AG10803 (cell line): ENCODE measurements around the gene CACYBP.

Experiments used
- DNase-seq: peaks from one replicate; pipeline ENCODE4 v3.0.0; 2010; ENCODE audit warnings: low read depth
- H3K4me3 ChIP-seq: 2 replicates; pipeline ENCODE4 v1.5.1; 2011; ENCODE audit warnings: mild to moderate bottlenecking, low read length, control low read depth
- TF ChIP-seq, protein P1 (sequence below): conservative IDR thresholded peaks from 2 replicates; pipeline ENCODE4 v1.5.1; 2011; ENCODE audit warnings: mild to moderate bottlenecking, low read length, control low read depth, inconsistent platforms

The CACYBP gene

GRCh38 chr1:174957829-174958228 is 41.9 kb upstream of the CACYBP start:
- TF ChIP-seq, protein P1, sequence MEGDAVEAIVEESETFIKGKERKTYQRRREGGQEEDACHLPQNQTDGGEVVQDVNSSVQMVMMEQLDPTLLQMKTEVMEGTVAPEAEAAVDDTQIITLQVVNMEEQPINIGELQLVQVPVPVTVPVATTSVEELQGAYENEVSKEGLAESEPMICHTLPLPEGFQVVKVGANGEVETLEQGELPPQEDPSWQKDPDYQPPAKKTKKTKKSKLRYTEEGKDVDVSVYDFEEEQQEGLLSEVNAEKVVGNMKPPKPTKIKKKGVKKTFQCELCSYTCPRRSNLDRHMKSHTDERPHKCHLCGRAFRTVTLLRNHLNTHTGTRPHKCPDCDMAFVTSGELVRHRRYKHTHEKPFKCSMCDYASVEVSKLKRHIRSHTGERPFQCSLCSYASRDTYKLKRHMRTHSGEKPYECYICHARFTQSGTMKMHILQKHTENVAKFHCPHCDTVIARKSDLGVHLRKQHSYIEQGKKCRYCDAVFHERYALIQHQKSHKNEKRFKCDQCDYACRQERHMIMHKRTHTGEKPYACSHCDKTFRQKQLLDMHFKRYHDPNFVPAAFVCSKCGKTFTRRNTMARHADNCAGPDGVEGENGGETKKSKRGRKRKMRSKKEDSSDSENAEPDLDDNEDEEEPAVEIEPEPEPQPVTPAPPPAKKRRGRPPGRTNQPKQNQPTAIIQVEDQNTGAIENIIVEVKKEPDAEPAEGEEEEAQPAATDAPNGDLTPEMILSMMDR, result no peak
- DNase-seq, result no peak
- no peak overlapping the region for H3K4me3 ChIP-seq

DNA sequence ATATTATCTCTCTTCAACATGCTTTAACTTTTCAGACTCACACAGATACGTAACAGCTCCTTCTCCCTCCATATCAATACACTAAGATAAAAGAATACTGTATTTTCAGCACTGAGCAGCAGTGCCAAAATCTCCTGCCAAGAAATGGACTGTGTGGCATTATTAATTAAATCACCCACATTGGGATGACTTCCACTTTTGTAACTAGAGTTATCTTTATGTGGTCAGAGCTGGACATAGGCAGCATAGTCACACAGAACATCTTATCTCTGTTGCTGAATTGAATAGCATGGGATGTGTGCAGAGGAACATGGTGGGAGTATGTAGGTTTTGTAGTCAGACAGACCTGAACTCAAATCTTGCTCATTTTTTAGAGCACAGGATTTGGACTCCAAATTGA is 41.4 kb upstream of the CACYBP start:
- no peak for DNase-seq
- TF ChIP-seq, protein P1, result no peak
- H3K4me3 ChIP-seq, result no peak overlapping the region

DNA sequence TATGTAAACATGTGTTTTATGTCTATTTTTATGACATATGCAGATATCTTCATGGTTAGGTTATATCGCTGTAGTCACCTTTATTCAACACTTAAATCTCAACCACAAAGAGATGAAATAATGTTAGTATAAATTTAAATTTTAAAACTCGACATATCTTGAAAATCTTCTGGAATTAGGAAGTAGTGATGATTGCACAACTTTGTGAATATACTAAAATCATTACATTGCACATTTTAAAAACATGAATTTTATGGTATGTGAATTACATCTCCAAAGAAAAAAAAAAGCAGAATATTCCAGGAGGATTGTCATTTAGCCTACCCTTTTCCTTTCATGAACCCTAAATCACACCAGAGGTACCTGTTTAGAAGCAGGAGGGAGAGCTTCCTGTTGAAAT is 39.4 kb upstream of the CACYBP start:
- TF ChIP-seq, protein P1, result no peak
- no peak for DNase-seq
- no peak overlapping the region for H3K4me3 ChIP-seq

GRCh38 chr1:174963529-174964125 is 36.1 kb upstream of the CACYBP start:
- no peak overlapping the region for H3K4me3 ChIP-seq
- no peak for DNase-seq
- TF ChIP-seq, protein P1, result no peak

DNA sequence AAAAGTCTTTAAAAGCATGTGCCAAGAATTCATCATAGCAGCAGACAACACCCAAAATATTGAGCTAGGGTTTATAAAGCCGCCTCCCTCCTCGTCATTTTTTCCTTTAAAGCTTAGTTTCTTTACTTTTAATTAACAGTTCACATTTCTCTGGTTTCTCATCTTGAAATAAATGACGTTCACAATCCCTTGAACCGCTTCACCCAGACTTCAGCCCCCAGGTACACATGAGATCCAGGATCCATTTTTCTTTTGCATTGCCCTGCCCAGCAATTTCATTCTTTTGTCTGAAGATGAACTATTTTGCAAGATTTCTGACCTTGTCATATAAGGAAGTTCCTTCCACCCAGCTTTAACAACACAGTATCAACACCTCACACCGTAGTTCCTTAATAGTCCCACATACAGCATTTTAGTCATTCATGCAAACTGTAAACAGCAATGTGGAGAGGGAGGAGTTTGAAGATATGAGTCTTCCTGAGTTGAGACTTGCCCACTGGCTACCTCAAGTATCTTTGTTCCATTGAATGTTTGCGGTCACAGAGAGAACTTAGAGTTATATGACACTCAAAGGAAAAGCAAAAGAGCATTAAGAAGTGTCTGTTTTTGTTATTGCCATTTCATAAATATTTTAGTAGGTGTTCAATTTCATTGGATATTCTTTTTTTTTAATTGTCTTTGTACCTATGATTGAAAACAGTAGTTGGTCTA is 35.3 kb upstream of the CACYBP start:
- TF ChIP-seq, protein P1, result no peak
- peak; percentile 29 for DNase-seq
- H3K4me3 ChIP-seq, result no peak overlapping the region

DNA sequence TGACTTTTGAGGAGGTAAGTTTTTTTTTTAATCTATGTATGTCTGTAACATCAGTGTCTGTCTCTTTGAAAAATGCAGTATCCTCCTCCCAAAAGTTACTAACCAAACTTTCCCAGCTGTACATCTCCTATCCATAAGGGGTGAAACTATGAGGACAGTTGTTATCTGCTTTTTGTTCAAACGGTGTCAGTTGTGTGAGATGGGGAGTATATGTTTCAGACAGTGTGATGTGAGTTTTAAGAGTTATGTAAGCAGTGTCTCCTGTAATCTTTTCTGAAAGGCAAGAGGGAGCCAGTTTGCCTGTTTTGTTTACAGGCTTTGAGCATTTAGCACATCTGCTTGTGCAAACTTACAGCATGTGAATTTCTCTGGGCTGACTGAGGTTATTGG is 34.8 kb upstream of the CACYBP start:
- TF ChIP-seq, protein P1, result no peak
- H3K4me3 ChIP-seq, result no peak overlapping the region
- DNase-seq, result peak; percentile 56

GRCh38 chr1:174965362-174966007 is 34.3 kb upstream of the CACYBP start:
- DNase-seq, result no peak
- TF ChIP-seq, protein P1, result no peak
- no peak overlapping the region for H3K4me3 ChIP-seq
